HepG2 (cell line): ENCODE results near the gene CAPN10. TPM values are rescaled to one million over a fixed set of nuclear protein-coding genes. Genes with fewer than 3 reads are reported as not detected.

Source experiments
- ARID4A ChIP-seq: sonication (generic); formaldehyde crosslinking; IDR thresholded peaks from 2 replicates; pipeline ENCODE4 v1.5.0; 2020; ENCODE audit warnings: mild to moderate bottlenecking, missing genetic modification reagents, borderline replicate concordance
- E2F5 ChIP-seq: sonication (generic); formaldehyde crosslinking; conservative IDR thresholded peaks from 2 replicates; pipeline ENCODE4 v1.4.0; 2020; ENCODE audit warnings: missing genetic modification reagents
- IRF9 ChIP-seq: sonication (generic); formaldehyde crosslinking; IDR thresholded peaks from 2 replicates; pipeline ENCODE4 v1.8.0; 2022; ENCODE audit warnings: missing genetic modification reagents, mild to moderate bottlenecking, borderline replicate concordance
- KMT2B ChIP-seq: IDR thresholded peaks from 2 replicates; pipeline ENCODE4 v1.6.1; 2016; ENCODE audit warnings: missing genetic modification reagents, missing compliant biosample characterization
- NFKB2 ChIP-seq: sonication (generic); formaldehyde crosslinking; IDR thresholded peaks from 2 replicates; pipeline ENCODE4 v1.4.0; 2020; ENCODE audit warnings: missing genetic modification reagents, borderline replicate concordance
- PLRG1 ChIP-seq: fragments of 450-650 bp; conservative IDR thresholded peaks from 2 replicates; pipeline ENCODE4 v1.6.1; 2016
- PLSCR1 ChIP-seq: sonication (generic); formaldehyde crosslinking; IDR thresholded peaks from 2 replicates; pipeline ENCODE4 v1.5.0; 2020; ENCODE audit warnings: missing genetic modification reagents, mild to moderate bottlenecking, borderline replicate concordance
- RARA ChIP-seq: IDR thresholded peaks from 2 replicates; pipeline ENCODE4 v1.6.1; 2016; ENCODE audit warnings: missing genetic modification reagents, missing compliant biosample characterization
- SNRNP70 ChIP-seq: fragments of 200-400 bp; formaldehyde crosslinking; IDR thresholded peaks from 2 replicates; pipeline ENCODE4 v1.6.1; 2017; ENCODE audit warnings: mild to moderate bottlenecking, low read depth, low read length, moderate library complexity
- ZBTB33 ChIP-seq: sonication (generic); formaldehyde crosslinking; IDR thresholded peaks from 2 replicates; pipeline ENCODE4 v1.4.0; 2020; ENCODE audit warnings: missing genetic modification reagents
- ZFP36L1 ChIP-seq: sonication (generic); formaldehyde crosslinking; IDR thresholded peaks from 2 replicates; pipeline ENCODE4 v1.8.0; 2022; ENCODE audit warnings: mild to moderate bottlenecking, missing genetic modification reagents, moderate library complexity
- ZNF18 ChIP-seq: sonication (generic); formaldehyde crosslinking; IDR thresholded peaks from 2 replicates; pipeline ENCODE4 v1.8.0; 2022; ENCODE audit warnings: mild to moderate bottlenecking, missing genetic modification reagents; ENCODE audit not compliant: insufficient replicate concordance
- ZNF20 ChIP-seq: sonication (generic); formaldehyde crosslinking; IDR thresholded peaks from 2 replicates; pipeline ENCODE4 v1.4.0; 2020; ENCODE audit warnings: mild to moderate bottlenecking, moderate library complexity, missing genetic modification reagents
- ZNF605 ChIP-seq: sonication (generic); formaldehyde crosslinking; IDR thresholded peaks from 2 replicates; pipeline ENCODE4 v1.8.0; 2022; ENCODE audit warnings: mild to moderate bottlenecking, missing genetic modification reagents
- ZNF777 ChIP-seq: sonication (generic); formaldehyde crosslinking; IDR thresholded peaks from 2 replicates; pipeline ENCODE4 v1.4.0; 2020; ENCODE audit warnings: missing genetic modification reagents
- polyA plus RNA-seq, 8 experiments: library from polyadenylated mRNA; depleted of rRNA in 3 of 8; stranded (reverse) in 7 of 8; unstranded in 1 of 8; fragments of >200 nt; fragmentation: Illumina TruSeq in 4 of 8; extraction: Trizol in 4 of 8; gene quantifications; 2 replicates each; pipeline versions ENCODE4 v1.2.1 to v1.2.3, GENCODE V29; 2011 to 2016; ENCODE audit warnings: low read depth in 4 of 8, missing spikeins in 1 of 8, mixed read lengths in 1 of 8; ENCODE audit not compliant: insufficient read depth in 1 of 8
- total RNA-seq, 5 experiments: library from RNA; depleted of rRNA; stranded (reverse); fragments of >200 nt; fragmentation: Illumina TruSeq; extraction: Trizol; gene quantifications; 2 replicates each; pipeline ENCODE4 v1.2.3, GENCODE V29; 2016; ENCODE audit warnings: low read depth in 1 of 5

CAPN10 gene
- total and polyA plus RNA-seq, 2 of the 13 experiments (the other 11 are each of a cell fraction or from before 2014, with no cell fraction given), result 27.6 to 32.4 TPM

- TF ChIP-seq PLSCR1 (no peak), ZNF605 (CRISPR knock-in tag) (peak; percentile 43), ZNF18 (CRISPR knock-in tag) (no peak), ZNF777 (CRISPR knock-in tag) (no peak), SNRNP70 (no peak), ZFP36L1 (CRISPR knock-in tag) (peak; percentile 69; the same call in 1 of the 2 replicates), KMT2B (CRISPR knock-in tag) (no peak), RARA (peak; percentile 95), NFKB2 (CRISPR knock-in tag) (peak; percentile 52; the same call in 1 of the 2 replicates), ARID4A (CRISPR knock-in tag) (peak; percentile 52; the same call in 1 of the 2 replicates), E2F5 (CRISPR knock-in tag) (no peak), PLRG1 (no peak), ZNF20 (no peak), IRF9 (CRISPR knock-in tag) (peak; percentile 76; the same call in 1 of the 2 replicates), ZBTB33 (CRISPR knock-in tag) (peak; percentile 24; the same call in 1 of the 2 replicates)
Observed at GRCh38 chr2:240565333-240566202, 21.0 kb upstream of the CAPN10 start (continued).
